H1 (cell line): ENCODE results near the gene CTSW. TPM values are rescaled to one million over a fixed set of nuclear protein-coding genes. Genes with fewer than 3 reads are reported as not detected.

Experiments
- CTBP2 ChIP-seq: IDR thresholded peaks from 2 replicates; pipeline ENCODE4 v1.7.0; 2011; ENCODE audit warnings: borderline replicate concordance, mild to moderate bottlenecking, moderate library complexity, mixed read lengths, low read length; ENCODE audit not compliant: insufficient read depth, insufficient read length
- EGR1 ChIP-seq: IDR thresholded peaks from 2 replicates; pipeline ENCODE4 v1.6.1; 2011; ENCODE audit warnings: low read depth, low read length, borderline replicate concordance
- GABPA ChIP-seq: IDR thresholded peaks from 2 replicates; pipeline ENCODE4 v1.6.1; 2011; ENCODE audit warnings: mild to moderate bottlenecking, low read length, moderate library complexity, borderline replicate concordance; ENCODE audit not compliant: insufficient read depth
- MAFK ChIP-seq: IDR thresholded peaks from 2 replicates; pipeline ENCODE4 v1.6.1; 2012; ENCODE audit warnings: low read depth, mild to moderate bottlenecking, improper control_type of control experiment, low read length
- SIRT6 ChIP-seq: IDR thresholded peaks from one replicate; pipeline ENCODE4 v1.7.1; 2012; ENCODE audit warnings: low read length, inconsistent platforms
- polyA plus RNA-seq, 7 experiments: library from polyadenylated mRNA; depleted of rRNA in 3 of 7; stranded (reverse) in 5 of 7; unstranded in 2 of 7; fragments of >200 nt in 5 of 7; fragments of 200-250 nt in 2 of 7; gene quantifications; 1 replicate in 5 of 7; 2 replicates in 1 of 7; 4 replicates in 1 of 7; pipeline versions ENCODE4 v1.2.1 to v1.2.3, GENCODE V29; 2011 to 2013; ENCODE audit warnings: missing spikeins in 2 of 7, mixed read lengths in 2 of 7
- total RNA-seq: library from RNA; stranded (reverse); fragmentation: NEBNext Ultra II Directional; extraction: Animal tissue kit (Norgen Biotek cat#: 25700); gene quantifications from 2 replicates; pipeline ENCODE4 v1.2.1, GENCODE V29; 2021

The CTSW gene
- total and polyA plus RNA-seq, 2 of the 8 experiments (the other 6 are each of a cell fraction or from before 2014, with no cell fraction given) = not detected

GRCh38 chr11:65849366-65849765, 30.3 kb upstream of the CTSW start (continued):
- no peak for TF ChIP-seq CTBP2
- no peak for TF ChIP-seq GABPA
- TF ChIP-seq EGR1 = no peak
- no peak for TF ChIP-seq SIRT6
- no peak for TF ChIP-seq MAFK
